Fibroblast of mammary gland (primary cell): ENCODE data around the gene KY.
"Not testable (repeated sequence)": the region's sequence is repeated elsewhere in the genome, so short reads cannot be mapped to it uniquely, and the experiment has no call there.

Source experiments
- DNase-seq: peaks from one replicate; pipeline ENCODE4 v3.0.0-alpha.2; 2010; ENCODE audit warnings: low read depth
- H3K4me3 ChIP-seq: 2 replicates; pipeline ENCODE4 v1.5.1; 2011; ENCODE audit warnings: low read depth, mild to moderate bottlenecking, low read length, moderate library complexity; ENCODE audit not compliant: control insufficient read depth
- TF ChIP-seq, protein P1 (sequence below): conservative IDR thresholded peaks from 2 replicates; pipeline ENCODE4 v1.5.1; 2011; ENCODE audit warnings: low read depth, low read length, inconsistent platforms; ENCODE audit not compliant: control insufficient read depth, insufficient read depth

Gene KY

GRCh38 chr3:134594331-134594741 lies 56.5 kb downstream of the KY start:
- H3K4me3 ChIP-seq: no peak overlapping the region
- peak; percentile 42 for DNase-seq
- TF ChIP-seq, protein P1, sequence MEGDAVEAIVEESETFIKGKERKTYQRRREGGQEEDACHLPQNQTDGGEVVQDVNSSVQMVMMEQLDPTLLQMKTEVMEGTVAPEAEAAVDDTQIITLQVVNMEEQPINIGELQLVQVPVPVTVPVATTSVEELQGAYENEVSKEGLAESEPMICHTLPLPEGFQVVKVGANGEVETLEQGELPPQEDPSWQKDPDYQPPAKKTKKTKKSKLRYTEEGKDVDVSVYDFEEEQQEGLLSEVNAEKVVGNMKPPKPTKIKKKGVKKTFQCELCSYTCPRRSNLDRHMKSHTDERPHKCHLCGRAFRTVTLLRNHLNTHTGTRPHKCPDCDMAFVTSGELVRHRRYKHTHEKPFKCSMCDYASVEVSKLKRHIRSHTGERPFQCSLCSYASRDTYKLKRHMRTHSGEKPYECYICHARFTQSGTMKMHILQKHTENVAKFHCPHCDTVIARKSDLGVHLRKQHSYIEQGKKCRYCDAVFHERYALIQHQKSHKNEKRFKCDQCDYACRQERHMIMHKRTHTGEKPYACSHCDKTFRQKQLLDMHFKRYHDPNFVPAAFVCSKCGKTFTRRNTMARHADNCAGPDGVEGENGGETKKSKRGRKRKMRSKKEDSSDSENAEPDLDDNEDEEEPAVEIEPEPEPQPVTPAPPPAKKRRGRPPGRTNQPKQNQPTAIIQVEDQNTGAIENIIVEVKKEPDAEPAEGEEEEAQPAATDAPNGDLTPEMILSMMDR: no peak

- H3K4me3 ChIP-seq: no peak overlapping the region
- no peak for DNase-seq
- TF ChIP-seq, protein P1: no peak
Observed at GRCh38 chr3:134592806-134593205, 58.0 kb downstream of the KY start.

DNA sequence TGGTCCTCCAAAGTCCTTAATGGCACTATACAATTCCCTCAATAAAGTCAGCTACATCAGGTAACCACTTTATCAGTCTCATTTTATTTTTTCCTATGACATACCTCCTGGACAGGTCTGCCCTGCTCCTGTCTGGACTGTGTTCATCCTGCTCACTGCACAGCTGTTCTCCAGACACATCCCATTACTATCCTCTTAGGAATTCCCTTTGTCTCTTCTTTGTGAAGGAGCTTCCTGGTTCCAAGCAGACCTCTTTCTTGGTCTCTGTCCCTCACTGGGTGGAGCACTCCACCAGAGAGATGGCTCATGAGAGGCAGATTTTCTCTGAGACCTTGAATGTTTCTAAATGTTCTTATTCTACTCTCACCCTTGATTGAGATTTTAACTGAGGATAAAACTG lies 60.1 kb downstream of the KY start:
- TF ChIP-seq, protein P1: no peak
- no peak for DNase-seq
- no peak overlapping the region for H3K4me3 ChIP-seq

DNA sequence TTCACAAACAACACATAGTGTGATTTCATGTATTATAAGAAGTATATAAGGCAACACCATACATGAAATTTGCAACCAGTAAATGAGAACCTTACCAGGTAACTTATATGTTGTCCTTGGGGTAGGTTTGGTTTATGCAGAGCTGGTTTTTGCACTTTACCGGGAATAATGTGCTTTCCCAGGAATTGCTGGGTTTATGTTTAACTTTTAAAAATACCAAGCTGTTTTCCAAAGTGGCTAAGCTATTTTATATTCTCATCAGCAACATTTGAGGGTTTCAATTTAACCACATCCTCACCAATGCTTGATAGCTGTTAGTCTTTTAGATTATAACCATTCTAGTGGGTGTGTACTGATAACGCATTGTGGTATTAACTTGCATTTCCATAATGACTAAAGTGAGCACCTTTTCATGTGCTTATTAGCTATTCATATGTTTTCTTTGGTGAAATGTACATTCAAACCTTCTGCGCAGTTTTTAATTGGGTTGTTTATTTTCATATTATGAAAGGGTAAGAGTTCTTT lies 71.6 kb downstream of the KY start:
- TF ChIP-seq, protein P1: no peak
- no peak overlapping the region for H3K4me3 ChIP-seq
- no peak for DNase-seq

GRCh38 chr3:134576831-134577230 lies 74.0 kb downstream of the KY start:
- H3K4me3 ChIP-seq: no peak overlapping the region
- no peak for DNase-seq
- TF ChIP-seq, protein P1: no peak

GRCh38 chr3:134576426-134576825 lies 74.4 kb downstream of the KY start:
- no peak for DNase-seq
- TF ChIP-seq, protein P1: no peak
- no peak overlapping the region for H3K4me3 ChIP-seq

DNA sequence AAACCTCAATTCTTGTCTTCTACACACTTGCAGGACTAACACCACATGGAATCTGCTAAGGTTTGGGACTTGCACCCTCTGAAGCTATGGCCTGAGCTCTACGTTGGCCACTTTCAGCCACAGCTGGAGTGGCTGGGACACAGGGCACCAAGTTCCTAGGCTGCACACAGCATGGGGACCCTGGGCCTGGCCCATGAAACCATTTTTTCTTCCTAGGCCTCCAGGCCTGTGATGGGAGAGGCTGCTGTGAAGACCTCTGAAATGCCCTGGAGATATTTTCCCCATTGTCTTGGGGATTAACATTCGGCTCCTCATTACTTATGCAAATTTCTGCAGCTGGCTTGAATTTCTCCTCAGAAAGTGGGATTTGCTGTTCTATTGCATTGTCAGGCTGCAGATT lies 80.9 kb downstream of the KY start:
- not testable (repeated sequence) for H3K4me3 ChIP-seq, DNase-seq
